Liver (tissue), 3 donors: ENCODE data around the gene APBA1.

ENCODE experiments used
- EGR1 ChIP-seq, 2 donors: IDR thresholded peaks; 2 replicates each; pipeline ENCODE4 v1.6.1; 2016 to 2018; ENCODE audit warnings: antibody characterized with exemption in 2 of 2, low read depth in 2 of 2
- HNF4G ChIP-seq: IDR thresholded peaks from 2 replicates; pipeline ENCODE4 v1.6.1; 2016; ENCODE audit warnings: antibody characterized with exemption
- JUND ChIP-seq, 2 donors: IDR thresholded peaks; 2 replicates each; pipeline ENCODE4 v1.6.1; 2016; ENCODE audit warnings: antibody characterized with exemption in 2 of 2
- TF ChIP-seq, protein P1 (sequence below): IDR thresholded peaks from 2 replicates; pipeline ENCODE4 v1.6.1; 2016; ENCODE audit warnings: antibody characterized with exemption, mild to moderate bottlenecking
- TF ChIP-seq, protein P2 (sequence below): fragments of 150-350 bp; IDR thresholded peaks from 2 replicates; pipeline ENCODE4 v1.5.1; 2017; ENCODE audit warnings: improper control_type of control experiment, low read depth, low read length; ENCODE audit not compliant: missing input control
- TF ChIP-seq, protein P3 (sequence below): IDR thresholded peaks from 2 replicates; pipeline ENCODE4 v1.6.1; 2016; ENCODE audit warnings: antibody characterized with exemption
- donor health status: healthy.
- donor health status: healthy.

DNA sequence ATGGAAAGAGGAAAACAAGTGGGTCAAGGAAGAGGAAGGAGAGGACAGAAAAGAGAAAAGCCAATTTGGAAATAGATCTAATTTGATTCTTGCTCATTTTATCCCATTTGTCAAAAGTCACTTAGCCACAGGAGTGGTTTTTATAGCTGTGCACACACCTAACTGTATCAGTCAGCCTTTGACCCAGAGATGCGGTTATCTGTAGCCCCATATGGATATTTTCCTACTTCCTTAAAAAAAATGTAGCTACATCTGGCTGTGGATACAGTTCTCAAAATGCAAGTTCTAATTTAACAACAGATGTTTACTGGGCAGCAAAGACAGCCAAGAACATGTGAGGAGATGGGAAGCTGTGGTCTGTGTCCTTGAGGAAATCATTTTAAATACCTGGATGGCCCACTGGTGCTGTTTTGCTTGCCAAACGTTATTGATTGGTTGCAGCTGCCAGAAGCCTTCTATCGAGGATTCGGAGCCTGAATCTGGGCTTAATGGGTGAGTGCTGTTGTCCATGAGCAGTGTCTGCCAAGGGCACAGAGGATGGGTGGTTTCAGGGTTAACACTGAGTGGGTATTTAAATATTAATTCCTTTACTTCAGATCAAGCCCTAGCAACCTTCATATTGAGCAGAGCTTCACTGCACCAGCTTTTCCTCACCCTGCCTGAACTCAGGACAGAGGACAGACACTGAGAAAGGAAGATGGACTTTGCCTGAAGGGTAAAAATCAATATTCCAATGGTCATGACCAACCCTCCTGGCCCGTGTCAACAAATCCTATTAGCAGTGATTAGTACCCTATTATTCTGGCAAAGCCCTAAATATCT lies 92.2 kb downstream of the APBA1 start:
- TF ChIP-seq, protein P1, sequence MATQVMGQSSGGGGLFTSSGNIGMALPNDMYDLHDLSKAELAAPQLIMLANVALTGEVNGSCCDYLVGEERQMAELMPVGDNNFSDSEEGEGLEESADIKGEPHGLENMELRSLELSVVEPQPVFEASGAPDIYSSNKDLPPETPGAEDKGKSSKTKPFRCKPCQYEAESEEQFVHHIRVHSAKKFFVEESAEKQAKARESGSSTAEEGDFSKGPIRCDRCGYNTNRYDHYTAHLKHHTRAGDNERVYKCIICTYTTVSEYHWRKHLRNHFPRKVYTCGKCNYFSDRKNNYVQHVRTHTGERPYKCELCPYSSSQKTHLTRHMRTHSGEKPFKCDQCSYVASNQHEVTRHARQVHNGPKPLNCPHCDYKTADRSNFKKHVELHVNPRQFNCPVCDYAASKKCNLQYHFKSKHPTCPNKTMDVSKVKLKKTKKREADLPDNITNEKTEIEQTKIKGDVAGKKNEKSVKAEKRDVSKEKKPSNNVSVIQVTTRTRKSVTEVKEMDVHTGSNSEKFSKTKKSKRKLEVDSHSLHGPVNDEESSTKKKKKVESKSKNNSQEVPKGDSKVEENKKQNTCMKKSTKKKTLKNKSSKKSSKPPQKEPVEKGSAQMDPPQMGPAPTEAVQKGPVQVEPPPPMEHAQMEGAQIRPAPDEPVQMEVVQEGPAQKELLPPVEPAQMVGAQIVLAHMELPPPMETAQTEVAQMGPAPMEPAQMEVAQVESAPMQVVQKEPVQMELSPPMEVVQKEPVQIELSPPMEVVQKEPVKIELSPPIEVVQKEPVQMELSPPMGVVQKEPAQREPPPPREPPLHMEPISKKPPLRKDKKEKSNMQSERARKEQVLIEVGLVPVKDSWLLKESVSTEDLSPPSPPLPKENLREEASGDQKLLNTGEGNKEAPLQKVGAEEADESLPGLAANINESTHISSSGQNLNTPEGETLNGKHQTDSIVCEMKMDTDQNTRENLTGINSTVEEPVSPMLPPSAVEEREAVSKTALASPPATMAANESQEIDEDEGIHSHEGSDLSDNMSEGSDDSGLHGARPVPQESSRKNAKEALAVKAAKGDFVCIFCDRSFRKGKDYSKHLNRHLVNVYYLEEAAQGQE, result peak; percentile 77
- TF ChIP-seq HNF4G (peak; percentile 95), EGR1 (IDR thresholded peaks at IDR 0.05; ENCODE audit: low read depth in 2 of 2) (no peak), JUND (IDR thresholded peaks at IDR 0.05) (peak; percentile 90 to 91)
- TF ChIP-seq, protein P2, sequence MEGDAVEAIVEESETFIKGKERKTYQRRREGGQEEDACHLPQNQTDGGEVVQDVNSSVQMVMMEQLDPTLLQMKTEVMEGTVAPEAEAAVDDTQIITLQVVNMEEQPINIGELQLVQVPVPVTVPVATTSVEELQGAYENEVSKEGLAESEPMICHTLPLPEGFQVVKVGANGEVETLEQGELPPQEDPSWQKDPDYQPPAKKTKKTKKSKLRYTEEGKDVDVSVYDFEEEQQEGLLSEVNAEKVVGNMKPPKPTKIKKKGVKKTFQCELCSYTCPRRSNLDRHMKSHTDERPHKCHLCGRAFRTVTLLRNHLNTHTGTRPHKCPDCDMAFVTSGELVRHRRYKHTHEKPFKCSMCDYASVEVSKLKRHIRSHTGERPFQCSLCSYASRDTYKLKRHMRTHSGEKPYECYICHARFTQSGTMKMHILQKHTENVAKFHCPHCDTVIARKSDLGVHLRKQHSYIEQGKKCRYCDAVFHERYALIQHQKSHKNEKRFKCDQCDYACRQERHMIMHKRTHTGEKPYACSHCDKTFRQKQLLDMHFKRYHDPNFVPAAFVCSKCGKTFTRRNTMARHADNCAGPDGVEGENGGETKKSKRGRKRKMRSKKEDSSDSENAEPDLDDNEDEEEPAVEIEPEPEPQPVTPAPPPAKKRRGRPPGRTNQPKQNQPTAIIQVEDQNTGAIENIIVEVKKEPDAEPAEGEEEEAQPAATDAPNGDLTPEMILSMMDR, result no peak
- TF ChIP-seq, protein P3, sequence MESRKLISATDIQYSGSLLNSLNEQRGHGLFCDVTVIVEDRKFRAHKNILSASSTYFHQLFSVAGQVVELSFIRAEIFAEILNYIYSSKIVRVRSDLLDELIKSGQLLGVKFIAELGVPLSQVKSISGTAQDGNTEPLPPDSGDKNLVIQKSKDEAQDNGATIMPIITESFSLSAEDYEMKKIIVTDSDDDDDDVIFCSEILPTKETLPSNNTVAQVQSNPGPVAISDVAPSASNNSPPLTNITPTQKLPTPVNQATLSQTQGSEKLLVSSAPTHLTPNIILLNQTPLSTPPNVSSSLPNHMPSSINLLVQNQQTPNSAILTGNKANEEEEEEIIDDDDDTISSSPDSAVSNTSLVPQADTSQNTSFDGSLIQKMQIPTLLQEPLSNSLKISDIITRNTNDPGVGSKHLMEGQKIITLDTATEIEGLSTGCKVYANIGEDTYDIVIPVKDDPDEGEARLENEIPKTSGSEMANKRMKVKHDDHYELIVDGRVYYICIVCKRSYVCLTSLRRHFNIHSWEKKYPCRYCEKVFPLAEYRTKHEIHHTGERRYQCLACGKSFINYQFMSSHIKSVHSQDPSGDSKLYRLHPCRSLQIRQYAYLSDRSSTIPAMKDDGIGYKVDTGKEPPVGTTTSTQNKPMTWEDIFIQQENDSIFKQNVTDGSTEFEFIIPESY, result peak; percentile 83
